GM18868 (cell line): ENCODE data around the gene MRPL34.

Experiments
- ATAC-seq: cut with Tn5 transposase; IDR thresholded peaks from one replicate; pipeline ENCODE4 v1.9.1; 2021; ENCODE audit warnings: mild to moderate bottlenecking, moderate library complexity; ENCODE audit not compliant: unreplicated experiment

Gene MRPL34

GRCh38 chr19:17309198-17309964 is 3.7 kb downstream of the MRPL34 start, which contains the start of gene DDA1:
DDA1 (plus strand) TSS chr19:17309563; CDS start chr19:17309655, 92 bp downstream.
- ATAC-seq = peak; percentile 63

DNA sequence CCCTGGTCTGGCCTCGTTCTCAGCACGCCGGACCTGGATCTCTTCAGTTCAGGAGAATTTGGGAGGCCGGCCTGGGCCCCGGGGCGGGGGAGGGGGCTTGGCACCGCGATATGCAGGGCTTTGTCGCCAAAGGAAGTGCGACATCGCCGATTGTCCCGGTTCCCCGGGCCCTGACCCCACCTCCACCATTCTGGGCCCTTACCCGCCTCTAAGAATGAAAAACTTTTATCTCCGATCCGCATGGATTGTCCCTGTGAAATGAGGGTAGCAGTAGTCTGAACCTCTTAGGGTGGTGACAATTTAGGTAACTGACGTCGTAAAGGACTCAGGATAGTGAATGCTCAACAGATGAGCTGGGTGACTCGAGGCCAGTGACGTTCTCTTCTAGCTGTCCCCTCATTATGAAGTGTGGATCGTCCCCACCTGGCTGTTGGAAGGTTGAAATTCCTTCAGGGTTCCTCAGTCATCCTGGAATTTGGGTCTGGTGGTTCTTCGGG is 4.3 kb downstream of the MRPL34 start:
- no peak for ATAC-seq

GRCh38 chr19:17311455-17312188 is 6.0 kb downstream of the MRPL34 start:
- no peak for ATAC-seq

- no peak for ATAC-seq
Measured at GRCh38 chr19:17312189-17313113, 6.8 kb downstream of the MRPL34 start.

DNA sequence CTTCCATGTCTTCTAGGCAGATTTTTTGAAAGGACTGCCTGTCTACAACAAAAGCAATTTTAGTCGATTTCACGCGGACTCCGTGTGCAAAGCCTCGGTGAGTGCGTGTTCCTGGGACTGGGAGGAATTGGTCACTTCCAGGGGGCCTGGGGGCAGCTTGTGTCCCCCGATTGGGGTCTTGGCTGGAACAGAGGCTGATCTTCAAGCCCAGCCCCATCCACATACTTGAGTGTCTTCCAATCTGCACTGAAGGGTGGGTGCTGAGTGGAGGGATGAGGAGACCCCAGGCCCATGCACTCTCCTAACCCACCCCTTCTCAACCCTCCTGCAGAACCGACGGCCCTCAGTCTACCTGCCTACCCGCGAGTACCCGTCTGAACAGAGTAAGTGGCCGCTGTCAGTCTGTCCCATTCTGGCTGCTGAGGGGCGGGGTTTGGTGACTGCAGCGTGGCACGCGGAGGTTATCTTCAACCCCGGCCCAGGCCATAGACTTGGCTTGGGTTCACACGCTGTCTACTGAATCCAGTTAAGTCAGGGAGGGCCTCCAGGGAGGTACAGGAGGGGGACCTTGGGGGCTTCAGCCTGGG is 8.4 kb downstream of the MRPL34 start:
- ATAC-seq = no peak

DNA sequence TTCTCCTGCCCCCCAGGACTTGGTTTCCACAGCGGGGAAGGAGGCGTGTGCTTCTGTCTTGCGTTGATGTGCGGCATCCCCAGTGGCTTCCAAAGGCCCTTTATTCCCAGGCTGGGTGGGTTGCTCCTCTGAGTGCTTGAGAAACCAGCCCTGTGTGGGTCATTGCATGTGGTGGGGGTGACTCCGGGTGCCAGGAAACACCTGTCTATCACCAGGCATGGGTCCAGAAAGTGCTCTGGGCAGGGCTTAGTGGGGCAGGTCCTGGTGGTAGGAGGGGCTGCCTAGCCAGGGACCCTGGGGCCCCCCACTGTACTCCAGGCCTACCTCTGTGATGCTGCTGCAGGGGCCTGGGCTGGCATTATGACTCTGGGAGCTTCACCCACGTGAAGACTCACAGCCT is 13.3 kb downstream of the MRPL34 start:
- no peak for ATAC-seq

DNA sequence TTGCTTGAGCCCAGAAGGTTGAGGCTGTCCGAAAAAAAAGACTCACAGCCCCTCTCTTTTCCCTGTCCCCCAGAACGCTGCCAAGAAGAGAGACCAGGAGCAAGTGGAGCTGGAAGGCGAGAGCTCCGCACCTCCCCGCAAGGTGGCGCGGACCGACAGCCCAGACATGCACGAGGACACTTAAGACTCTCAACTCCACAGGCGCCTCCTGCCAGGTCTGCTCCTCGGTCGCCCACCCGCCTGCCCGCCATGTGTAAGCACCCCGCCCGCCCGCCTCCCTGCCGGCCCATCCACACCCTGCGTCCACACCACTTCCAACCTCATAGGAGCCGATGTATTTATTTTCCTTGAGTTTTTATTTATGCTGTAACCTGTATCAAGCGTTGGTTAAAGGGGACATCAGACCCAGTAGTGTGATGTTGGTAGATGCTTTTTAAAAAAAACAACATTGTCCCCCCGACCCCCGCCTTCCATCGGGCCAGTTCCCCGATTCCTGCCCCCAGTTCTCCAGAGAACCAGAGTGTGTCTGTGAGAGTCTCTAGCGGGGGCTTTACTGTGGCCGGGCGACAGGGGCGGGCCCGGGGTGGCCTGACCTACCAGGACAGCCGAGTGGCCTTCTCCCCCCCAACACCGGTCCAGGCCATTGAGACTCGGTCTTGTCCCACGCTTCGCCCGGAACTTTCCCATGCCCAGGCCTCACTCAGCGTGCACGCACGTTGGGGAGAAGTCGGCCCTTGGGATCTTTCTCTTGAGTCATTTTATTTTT is 14.0 kb downstream of the MRPL34 start:
- ATAC-seq = no peak

DNA sequence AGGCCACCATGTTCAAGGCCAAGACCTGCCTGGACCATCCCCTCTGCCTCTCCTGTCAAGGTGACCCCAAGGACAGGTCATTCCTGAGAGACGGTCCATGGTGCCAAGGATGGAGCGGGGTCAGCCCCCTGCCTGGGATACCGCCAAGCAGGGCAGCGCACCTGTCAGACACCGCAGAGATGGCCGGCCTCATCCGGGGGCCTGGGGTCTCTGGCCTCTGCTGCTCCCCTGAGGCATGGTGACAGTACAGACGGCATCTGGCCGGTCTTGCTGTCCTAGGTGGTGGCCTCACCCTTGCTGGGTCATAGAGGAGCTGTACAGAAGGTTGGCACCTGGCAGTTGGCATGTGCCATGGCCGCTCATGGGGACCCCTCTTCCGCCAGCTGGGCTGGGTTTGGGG is 14.8 kb downstream of the MRPL34 start:
- no peak for ATAC-seq

DNA sequence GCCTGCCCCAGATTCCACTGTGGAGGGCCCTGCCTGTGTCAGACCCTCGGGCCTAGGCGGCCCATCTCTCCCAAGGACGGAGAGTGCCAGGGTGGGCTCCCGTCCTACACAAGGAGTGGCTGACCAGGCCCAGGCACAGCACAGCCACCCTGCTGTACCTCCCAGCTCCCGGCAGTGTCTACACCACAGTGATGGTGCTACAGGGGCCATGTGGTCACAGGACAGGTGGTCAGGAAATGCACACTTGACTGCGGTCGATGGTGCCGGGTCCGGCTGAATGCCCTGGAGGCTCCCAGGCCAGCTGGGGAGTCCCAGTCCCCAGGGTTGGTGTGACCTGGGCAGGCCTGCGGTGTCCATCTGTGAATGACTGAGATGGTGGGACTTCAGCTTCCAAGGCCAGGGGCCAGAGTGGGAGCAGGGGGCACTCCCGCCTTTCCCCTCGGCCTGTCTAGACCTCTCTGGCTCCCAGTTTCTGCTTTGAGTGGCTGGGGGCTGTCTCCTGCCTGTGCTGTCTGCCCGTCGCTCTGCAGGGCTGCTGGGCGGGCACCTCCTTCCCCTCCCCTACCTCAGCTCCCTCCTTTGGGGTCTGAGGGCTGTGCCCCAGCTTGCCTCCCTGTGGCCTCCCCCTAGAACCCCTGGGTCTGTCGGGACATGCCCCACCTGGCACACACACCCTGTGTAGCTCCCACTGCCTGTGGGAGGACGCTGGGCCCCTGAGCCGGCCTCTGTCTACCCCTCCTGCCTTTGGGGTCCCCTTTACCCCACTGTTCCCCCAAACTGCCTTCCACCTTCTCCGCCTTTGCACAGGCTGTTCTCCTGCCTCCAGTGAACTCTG is 16.2 kb downstream of the MRPL34 start:
- ATAC-seq = no peak

DNA sequence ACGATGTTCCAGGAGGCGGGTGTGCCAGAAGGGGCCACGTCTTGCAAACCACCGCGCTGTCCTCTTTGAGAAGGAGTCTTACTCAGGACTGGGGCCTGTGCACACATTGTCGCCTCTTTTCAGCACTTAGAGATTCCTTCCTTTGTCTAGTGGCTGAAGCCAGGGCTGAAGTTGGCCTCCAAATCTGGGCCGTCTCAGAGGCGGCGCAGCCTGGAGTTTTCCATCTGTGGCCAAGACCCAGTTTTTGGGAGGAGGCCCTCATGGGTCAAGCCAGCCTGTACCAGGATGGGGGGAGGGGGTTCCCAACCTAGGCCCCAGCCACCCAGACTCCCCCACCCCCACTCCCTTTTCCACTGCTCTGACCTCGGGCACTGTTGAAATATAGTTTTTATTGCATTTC is 17.2 kb downstream of the MRPL34 start:
- no peak for ATAC-seq

DNA sequence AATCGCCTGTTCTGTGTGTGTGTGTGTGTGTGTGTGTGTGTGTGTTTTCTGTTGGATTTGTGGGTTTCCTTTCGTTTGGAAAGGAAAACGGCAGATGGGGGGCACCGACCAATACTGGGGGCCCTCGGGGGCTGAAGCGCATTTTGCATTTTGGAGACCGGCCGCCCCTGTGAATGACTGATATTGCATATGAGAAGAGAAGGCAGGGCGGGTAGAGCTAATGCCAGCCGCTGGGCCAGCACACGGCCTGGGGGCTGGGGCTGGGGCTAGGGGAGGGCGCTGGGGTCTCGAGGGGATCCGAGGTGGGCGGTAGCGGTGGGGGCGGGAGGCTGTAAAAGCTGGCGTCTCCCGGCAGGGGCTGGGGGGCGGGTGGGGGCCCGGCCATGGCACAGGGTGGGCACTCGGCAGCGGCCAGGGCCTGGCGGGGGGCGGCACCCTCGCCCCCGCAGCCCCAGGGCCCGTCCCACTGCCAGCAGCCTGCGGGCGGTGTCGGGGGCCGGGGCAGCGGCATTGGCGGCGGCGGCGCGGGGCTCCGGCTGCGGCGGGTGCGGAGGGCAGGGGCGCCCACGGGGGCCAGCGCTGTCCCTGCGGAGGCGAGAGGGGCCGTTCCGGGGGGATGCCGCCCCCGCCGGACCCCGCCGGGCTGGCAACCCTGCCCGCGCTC is 17.8 kb downstream of the MRPL34 start:
- ATAC-seq = no peak

GRCh38 chr19:17323964-17324332 is 18.3 kb downstream of the MRPL34 start:
- no peak for ATAC-seq

GRCh38 chr19:17324357-17325114 is 18.9 kb downstream of the MRPL34 start:
- no peak for ATAC-seq

GRCh38 chr19:17325133-17325532 is 19.5 kb downstream of the MRPL34 start:
- no peak for ATAC-seq

- no peak for ATAC-seq
Measured at GRCh38 chr19:17325881-17326594, 20.4 kb downstream of the MRPL34 start.

- no peak for ATAC-seq
Measured at GRCh38 chr19:17326595-17326966, 20.9 kb downstream of the MRPL34 start.

DNA sequence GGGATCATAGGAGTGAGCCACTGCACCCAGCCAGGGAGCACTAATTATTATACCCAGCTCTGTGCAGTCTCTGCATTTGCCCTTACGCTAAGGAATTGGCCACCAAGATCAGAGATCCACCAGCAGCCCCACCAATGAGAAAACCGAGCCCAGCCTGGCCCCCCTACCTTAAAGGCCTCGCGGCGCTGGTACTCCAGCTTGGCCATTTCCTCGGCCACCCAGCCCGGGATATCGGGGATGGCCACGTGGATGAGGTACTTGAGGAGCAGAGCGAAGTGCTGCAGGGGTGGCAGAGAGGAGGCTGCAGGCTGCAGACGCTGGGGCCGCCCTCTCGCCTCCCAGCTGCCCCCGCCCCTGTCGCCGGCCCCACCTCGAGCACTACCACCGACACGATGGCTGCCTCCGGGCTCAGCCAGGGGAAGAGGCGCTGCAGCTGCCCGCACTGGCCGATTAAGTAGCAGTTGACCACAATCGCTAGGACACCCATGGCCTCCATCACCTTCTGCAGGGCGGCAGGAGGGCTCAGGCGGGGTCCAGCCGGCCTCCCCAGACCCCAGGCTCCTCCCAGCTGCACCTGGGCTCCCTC is 21.5 kb downstream of the MRPL34 start:
- ATAC-seq = no peak
